ENCODE results near the gene CLTC. TPM values are rescaled to one million over a fixed set of nuclear protein-coding genes. Genes with fewer than 3 reads are reported as not detected.

Gene CLTC
- total RNA-seq, 4 donors from 2014 or later = 141 to 284 (median 237) TPM

DNA sequence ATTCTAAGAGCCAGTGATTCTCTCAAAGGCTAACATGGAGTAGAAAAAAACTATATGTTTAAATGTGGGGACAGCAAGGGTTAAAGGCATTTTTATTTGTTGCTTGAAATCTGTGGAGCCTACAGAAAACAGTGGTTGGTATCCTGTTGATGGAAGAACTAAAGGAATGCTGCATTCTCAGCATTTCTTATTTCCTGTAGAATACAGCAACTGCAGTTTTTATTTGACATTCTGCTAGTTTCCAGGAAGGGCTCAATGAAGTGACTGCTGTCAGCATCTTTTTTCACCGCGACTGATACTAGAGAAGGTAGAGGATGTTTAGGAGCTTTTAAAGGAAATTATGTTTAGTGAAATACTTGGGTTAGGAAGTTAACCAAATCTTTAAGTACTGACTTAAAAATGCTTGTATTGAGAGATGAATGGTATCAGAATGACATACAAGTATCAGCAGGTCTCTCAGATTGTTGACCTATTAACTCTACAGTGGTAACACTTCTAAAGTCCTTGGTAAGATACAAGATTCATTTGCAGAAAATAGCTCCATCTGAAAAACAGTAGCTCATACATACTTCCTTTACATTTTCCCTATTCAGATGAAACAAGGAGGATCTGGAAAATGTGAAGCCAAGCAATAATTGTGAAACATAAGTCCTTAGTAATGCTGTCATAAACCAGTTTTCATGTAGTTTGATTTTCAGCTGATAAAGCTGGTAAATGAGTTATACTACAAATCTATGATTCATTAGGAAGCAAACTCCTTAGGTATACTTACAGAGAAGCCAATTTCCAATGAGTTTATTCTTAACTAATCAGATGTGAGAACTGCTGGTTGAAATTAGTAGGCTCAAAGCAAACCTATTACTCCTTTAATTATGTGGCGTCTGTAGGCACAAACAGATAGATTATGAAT lies 15.2 kb downstream of the CLTC start:
- no peak for TF ChIP-seq CTCF (IDR thresholded peaks at IDR 0.05; ENCODE audit: low read depth)

- no peak for TF ChIP-seq CTCF (IDR thresholded peaks at IDR 0.05; ENCODE audit: low read depth)
Observed at GRCh38 chr17:59637611-59638310, 18.1 kb downstream of the CLTC start.

DNA sequence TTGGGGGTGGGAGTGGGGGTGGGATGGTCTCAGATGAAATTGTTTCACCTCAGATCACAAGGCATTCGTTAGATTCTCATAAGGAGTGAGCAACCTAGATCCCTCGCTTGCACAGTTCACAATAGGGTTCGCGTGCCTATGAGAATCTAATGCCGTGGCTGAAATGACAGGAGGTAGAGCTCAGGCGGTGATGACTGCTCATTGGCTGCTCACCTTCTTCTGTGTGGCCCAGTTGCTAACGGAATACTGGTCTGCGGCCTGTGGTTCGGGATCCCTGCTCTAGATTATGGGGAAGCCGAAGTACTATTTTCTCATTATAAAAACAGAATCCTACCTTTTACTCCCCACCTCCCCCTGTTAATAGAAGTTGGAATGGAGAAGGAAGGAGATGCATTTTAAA lies 18.9 kb downstream of the CLTC start:
- TF ChIP-seq CTCF (IDR thresholded peaks at IDR 0.05; ENCODE audit: low read depth) = no peak

DNA sequence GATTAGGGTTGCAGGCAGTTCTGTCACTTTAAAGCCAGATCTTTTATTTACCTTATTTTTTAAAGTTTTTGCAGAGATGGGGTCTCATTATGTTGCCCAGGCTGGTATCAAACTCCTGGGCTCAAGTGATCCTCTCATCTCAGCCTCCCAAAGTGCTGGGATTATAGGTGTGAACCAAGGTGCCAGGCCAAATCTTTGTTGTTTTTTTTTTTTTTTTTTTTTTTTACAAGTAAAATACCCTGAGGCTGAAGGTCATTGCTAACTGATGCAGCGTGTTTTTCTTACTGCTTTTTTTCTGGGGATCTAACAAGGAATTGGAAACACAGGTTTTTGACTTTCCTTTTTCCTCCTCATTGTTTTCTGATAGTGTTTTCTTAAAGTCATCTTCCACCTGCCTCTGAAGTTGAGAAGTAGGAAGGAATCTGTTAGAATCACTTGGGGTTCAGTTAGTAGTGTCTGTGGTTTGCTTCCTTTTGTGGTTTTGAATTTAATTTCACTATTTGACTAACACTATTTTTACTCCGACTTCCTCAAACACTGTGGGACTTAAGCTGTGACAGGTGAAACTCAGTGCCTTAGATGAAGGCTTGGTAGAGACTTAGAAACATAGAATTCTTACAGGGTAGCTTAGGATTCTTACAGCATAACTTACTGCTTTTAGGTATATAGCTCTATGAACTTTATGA lies 22.2 kb downstream of the CLTC start:
- TF ChIP-seq CTCF (IDR thresholded peaks at IDR 0.05; ENCODE audit: low read depth) = no peak

GRCh38 chr17:59642565-59642964 lies 22.9 kb downstream of the CLTC start:
- TF ChIP-seq CTCF (IDR thresholded peaks at IDR 0.05; ENCODE audit: low read depth) = no peak

DNA sequence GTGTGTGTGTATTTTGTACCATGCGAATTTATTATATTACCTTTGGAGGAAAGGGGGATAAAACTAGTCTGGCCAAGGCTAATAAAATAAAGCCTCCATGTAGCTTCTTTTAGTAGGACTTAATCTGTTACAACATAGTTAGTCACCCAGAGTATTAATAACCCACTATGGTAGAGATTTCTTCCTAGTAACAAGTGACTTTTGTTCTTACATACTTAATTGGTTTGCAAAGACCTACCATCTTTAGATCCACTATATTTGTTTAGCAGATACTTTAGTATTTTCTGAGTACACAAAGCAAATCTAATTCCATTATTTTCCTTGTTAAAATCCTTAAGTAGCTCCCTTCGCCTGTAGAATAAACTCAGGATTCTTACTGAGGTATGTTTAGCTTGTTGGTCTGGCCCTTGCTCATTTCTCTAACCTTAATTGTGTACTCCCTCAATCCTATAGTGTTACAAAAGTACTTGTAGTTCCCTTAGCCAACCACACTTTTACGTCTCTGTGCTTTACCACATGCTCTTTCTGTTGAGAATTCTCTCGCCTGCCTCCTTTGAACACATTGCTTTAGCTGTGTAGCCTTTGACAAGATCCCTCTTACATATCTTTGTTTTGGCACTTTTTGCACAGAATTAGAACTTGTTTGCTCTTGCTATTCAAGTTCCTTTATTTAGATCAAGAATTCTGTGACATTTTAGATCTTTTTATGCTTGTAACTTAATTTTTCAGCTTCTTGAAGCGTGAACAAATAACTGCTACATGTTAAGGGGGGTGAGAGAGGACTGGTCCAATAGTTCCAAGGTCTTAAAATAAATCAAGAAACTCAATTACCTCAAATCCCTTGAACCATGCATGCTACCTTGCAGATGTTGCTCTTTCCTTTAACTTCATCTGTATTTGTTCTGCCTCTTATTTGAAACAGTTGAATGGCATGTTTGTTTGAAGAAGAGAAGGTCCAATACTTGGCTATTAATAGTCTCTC lies 23.8 kb downstream of the CLTC start:
- TF ChIP-seq CTCF (IDR thresholded peaks at IDR 0.05; ENCODE audit: low read depth) = no peak
